NCI-H69 (cell line): ENCODE data around the gene NPW.
A peak's percentile ranks its signal among the peaks of the same experiment; 100 is the strongest.
"Not testable (repeated sequence)": the region's sequence is repeated elsewhere in the genome, so short reads cannot be mapped to it uniquely, and the experiment has no call there.

ENCODE experiments used
- DNase-seq: peaks from one replicate; lab custom pipeline; 2025; lab: John Stamatoyannopoulos, UW

The NPW gene

GRCh38 chr16:2023092-2024031, 3.8 kb downstream of the NPW start:
- DNase-seq = peak; percentile 91

- no peak for DNase-seq
Observed at GRCh38 chr16:2024032-2024420, 4.4 kb downstream of the NPW start.

DNA sequence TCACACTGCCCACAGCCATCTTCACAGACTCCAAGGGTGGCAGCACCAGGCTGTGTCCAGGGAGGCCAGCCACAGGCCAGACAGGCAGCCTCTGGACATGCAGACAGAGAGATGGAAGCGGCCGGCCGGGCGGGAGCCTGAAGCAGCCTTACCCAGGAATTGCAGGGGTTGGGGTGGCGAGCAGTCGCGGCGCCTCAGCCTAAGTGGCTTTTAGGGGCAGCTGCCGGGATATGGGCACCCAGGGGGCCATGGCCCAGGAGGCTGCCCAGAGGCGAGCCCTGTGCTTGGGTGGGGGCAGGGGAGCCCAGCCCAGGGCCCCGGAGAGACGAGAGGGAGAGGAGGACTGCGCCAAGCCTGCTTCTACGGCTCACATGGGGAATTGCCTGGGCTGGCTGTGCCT, 5.7 kb downstream of the NPW start:
- DNase-seq = no peak

DNA sequence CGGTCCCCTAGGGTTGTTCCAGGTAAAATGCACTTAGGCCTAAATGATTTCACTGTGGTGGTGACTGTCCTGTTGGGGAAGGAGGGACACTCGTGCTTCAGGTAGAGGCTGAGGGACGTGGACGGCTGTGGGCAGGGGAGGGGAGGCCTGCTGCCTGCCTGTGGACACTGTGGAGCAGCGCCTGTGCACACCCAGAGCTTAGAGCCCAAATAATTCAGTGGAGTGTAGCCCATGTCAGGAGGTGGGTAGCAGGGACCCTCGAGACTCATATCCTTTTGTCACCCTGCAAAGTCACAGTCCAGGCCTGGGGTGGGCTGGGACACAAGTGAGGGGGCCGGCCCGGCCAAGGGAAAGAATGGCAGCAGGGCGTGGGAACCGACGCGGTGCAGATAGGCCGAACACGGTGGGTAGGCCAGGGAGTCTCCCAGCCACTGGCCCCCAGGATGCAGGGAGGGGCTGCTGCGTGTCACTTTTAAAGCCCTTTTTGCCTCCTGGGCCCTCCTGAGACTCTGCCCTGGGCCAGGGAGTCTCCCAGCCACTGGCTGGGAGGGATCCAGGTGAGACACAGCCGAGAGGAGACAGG, 6.4 kb downstream of the NPW start:
- DNase-seq = no peak

DNA sequence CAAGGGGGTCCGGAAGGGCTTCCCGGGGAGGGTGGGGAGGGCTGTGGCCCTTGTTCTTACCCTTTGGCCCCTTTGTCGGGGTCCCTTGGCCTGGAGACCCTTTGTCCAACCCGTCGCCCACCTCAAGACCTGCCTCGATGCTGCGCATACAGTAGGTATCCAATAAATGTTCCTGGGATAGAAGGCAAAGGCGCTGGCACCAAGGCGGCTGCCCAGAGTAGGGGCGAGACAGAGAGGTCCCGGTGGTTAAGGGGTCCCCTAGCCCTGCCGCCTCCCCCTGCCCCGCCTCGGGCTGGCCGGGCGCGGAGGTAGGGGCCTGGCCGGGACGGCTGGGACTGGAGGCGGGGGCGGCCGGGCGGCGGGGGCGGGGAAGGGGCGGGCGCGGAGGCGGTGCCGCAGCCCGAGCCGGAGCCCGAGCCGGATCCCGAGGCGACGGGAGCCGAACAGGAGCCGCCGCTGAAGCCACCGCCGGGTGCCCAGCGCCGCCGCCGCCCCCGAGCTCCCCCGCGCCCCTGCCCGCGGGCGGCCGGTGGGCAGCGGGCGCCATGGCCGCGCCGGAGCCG, 7.0 kb downstream of the NPW start, which contains the start of gene NHERF2:
Gene NHERF2 (plus strand): TSS at position 442 of the 563 bp plus-strand sequence. CDS start 104 bp downstream, at position 546.
- DNase-seq = peak; percentile 73

DNA sequence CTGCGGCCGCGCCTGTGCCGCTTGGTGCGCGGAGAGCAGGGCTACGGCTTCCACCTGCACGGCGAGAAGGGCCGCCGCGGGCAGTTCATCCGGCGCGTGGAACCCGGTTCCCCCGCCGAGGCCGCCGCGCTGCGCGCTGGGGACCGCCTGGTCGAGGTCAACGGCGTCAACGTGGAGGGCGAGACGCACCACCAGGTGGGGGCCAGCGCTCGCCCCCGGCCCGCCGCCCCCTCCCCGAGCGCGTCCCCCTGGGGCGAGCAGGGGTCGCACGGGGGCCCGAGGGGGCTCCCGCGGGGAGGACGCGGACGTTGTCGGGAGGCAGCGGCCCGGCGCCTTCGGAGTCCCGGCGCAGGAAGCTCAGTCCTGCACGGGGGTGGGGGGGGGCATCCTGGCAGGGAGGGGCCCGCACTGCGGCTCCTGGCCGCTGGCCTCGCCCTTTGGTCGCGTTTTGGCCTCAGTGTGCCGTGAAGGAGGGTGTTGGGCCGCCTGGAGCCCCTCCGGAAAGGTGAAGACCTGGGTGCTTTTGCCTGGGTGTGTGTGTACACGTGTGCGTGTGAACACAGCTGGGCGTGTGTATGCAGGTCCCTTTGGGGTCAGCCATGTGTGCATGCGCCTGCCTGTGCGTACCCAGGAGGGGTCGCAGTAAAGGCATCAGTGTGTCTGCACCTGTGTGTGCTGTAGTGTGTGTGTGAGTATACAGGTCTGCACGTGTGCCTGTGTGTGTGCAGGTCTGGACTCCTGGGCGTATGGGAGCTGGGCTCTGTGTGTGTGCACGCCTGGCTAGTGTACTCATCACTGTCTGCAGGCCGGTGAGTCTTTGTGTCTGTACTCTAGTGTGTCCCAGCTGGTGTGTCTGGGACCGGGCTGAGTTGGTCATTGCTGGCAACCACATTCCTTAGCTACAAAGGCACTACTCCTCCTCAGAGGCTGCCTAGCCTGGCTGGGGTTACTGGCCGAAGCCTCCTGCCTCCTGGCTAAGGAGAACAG, 7.7 kb downstream of the NPW start:
- DNase-seq = peak; percentile 73

- no peak for DNase-seq
Observed at GRCh38 chr16:2028146-2028545, 8.6 kb downstream of the NPW start.

GRCh38 chr16:2028620-2029220, 9.1 kb downstream of the NPW start:
- peak; percentile 53 for DNase-seq

DNA sequence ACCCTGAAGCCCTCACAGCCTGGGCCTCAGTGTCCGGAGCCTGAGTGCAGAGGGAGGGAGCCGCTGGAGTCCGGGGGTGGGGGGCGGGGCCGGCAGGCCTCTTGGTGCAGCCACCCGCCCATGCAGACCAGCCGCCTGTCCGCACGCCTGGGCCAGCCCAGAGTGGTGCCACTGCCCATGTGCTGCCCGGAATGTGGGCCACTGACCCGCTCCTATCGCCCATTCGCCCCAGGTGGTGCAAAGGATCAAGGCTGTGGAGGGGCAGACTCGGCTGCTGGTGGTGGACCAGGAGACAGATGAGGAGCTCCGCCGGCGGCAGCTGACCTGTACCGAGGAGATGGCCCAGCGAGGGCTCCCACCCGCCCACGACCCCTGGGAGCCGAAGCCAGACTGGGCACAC, 9.8 kb downstream of the NPW start:
- no peak for DNase-seq

- no peak for DNase-seq
Observed at GRCh38 chr16:2030036-2030435, 10.5 kb downstream of the NPW start.

DNA sequence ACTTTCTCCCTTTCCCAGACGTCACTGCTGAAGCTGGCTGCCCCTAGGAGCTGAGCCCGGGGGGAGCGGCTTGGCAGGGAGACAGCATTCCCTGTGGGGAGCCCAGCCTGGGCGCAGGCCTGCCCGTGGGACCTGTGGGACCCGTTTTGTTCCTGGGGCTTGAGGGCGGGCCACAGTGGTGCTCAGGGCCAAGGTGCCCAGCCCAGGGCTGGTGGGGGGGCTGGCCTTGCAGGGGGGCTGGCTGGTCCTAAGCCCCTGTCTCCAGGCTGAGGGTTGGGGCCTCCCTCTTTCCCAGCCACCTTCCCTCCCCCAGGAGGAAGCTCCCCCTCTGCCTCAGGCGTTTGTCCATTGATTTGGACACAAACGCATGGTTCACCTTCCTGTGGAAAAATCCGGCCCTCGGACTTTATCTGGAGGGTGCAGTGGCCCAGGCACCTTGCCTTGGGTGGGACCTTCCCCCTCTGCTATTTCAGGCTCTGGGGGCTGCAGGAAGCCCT, 11.5 kb downstream of the NPW start:
- DNase-seq = no peak

- DNase-seq = no peak
Observed at GRCh38 chr16:2032285-2033056, 12.9 kb downstream of the NPW start.

GRCh38 chr16:2033057-2033908, 13.7 kb downstream of the NPW start:
- DNase-seq = peak; percentile 33

DNA sequence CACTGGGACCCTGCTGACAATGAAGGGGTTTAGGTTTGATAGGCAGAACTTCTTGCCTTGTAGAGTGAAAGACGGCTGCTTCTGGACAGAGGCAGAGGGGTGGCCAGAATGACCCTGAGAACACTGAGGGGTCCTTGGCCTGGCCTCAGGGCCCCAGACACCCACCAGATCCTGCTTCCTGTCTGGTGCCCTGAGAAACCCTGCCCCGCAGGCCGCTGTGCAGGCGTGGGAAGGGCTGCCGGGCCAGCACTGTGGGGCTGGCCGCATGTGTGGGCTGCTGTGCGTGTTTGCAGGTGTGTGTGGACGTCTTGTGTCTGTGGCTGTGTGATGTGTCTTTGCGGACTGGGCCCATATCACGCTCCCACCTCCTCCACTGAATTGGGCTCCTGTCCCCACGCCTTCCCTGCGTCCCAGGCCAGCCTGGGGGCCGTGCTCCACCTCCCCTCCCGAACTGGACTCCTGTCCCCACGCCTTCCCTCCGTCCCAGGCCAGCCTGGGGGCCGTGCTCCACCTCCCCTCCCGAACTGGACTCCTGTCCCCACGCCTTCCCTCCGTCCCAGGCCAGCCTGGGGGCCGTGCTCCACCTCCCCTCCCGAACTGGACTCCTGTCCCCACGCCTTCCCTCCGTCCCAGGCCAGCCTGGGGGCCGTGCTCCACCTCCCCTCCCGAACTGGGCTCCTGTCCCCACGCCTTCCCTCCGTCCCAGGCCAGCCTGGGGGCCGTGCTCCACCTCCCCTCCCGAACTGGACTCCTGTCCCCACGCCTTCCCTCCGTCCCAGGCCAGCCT, 14.5 kb downstream of the NPW start:
- not testable (repeated sequence) for DNase-seq

DNA sequence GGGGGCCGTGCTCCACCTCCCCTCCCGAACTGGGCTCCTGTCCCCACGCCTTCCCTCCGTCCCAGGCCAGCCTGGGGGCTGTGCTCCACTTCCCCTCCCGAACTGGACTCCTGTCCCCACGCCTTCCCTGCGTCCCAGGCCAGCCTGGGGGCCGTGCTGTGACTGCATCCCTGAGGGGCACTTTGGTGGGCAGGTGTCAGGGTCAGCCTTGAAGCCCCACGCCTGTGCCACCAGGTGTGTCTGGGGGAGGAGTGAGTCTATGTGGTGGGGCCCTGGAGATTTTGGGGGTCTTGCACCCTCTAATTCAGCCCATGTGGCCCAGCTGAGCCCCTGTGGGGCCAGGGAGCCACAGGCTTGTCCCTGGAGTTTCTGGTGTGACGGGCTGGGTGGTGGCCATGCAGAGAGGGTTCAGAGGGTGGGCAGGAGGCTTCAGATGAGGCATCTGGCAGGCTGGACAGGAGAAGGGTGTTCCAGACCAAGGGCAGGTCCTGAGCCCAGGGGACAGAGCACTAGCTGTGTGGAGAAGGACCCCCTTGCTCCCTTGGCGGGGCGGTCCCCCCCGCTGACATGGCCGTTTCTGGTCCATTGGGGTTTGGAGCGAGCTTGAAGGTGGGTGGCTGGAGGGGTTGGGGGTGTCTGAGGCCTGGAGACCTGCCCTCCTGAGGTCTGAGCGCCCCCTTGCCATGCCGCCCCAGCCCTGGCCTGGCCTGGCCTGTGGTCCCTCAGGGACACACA, 15.3 kb downstream of the NPW start:
- DNase-seq = no peak

- peak; percentile 84 for DNase-seq
Observed at GRCh38 chr16:2035431-2036199, 16.0 kb downstream of the NPW start.
